Hepatocyte (in vitro differentiated cells): Measurements from ENCODE around the gene POSTN. TPM values are rescaled to one million over a fixed set of nuclear protein-coding genes. Genes with fewer than 3 reads are reported as not detected.

ENCODE experiments used
- DNase-seq: peaks from one replicate; pipeline ENCODE4 v3.0.0-alpha.2; 2016; ENCODE audit warnings: low spot score
- H2AFZ ChIP-seq: fragments of 200-600 bp; sonication (generic); 2 replicates; pipeline ENCODE4 v1.6.0; 2016; ENCODE audit warnings: antibody characterized with exemption, mild to moderate bottlenecking
- H3K27ac ChIP-seq: fragments of 200-600 bp; sonication (generic); 2 replicates; pipeline ENCODE4 v1.5.1; 2016; ENCODE audit warnings: mild to moderate bottlenecking
- H3K27me3 ChIP-seq: fragments of 200-600 bp; sonication (generic); 2 replicates; pipeline ENCODE4 v1.6.1; 2016
- H3K36me3 ChIP-seq: fragments of 200-600 bp; sonication (generic); replicated peaks from 2 replicates; pipeline ENCODE4 v1.5.1; 2016; ENCODE audit warnings: low read depth; ENCODE audit not compliant: insufficient read depth
- H3K4me1 ChIP-seq: fragments of 200-600 bp; sonication (generic); 2 replicates; pipeline ENCODE4 v1.5.1; 2016; ENCODE audit warnings: mild to moderate bottlenecking, moderate library complexity; ENCODE audit not compliant: insufficient read depth
- H3K4me2 ChIP-seq: fragments of 200-600 bp; sonication (generic); 2 replicates; pipeline ENCODE4 v1.6.0; 2016
- H3K4me3 ChIP-seq: fragments of 200-600 bp; sonication (generic); 2 replicates; pipeline ENCODE4 v1.5.1; 2016; ENCODE audit warnings: mild to moderate bottlenecking
- H3K79me2 ChIP-seq: fragments of 200-600 bp; sonication (generic); 2 replicates; pipeline ENCODE4 v1.6.0; 2017; ENCODE audit warnings: mild to moderate bottlenecking
- H3K9me2 ChIP-seq: fragments of 200-600 bp; sonication (generic); replicated peaks from 2 replicates; pipeline ENCODE4 v1.6.0; 2017; ENCODE audit warnings: mild to moderate bottlenecking; ENCODE audit not compliant: insufficient read depth
- H3K9me3 ChIP-seq: fragments of 200-600 bp; sonication (generic); 2 replicates; pipeline ENCODE4 v1.5.1; 2016; ENCODE audit warnings: low read depth, mild to moderate bottlenecking
- H4K20me1 ChIP-seq: fragments of 200-600 bp; sonication (generic); 2 replicates; pipeline ENCODE4 v1.6.0; 2016; ENCODE audit warnings: mild to moderate bottlenecking; ENCODE audit not compliant: insufficient read depth, poor library complexity, severe bottlenecking
- EZH2 ChIP-seq: fragments of 200-600 bp; sonication (generic); IDR thresholded peaks from 2 replicates; pipeline ENCODE4 v1.6.1; 2016; ENCODE audit warnings: antibody characterized with exemption, mild to moderate bottlenecking, borderline replicate concordance
- EZH2phosphoT487 ChIP-seq: fragments of 200-600 bp; sonication (generic); IDR thresholded peaks from one replicate; pipeline ENCODE4 v1.6.1; 2018; ENCODE audit warnings: antibody characterized with exemption, mild to moderate bottlenecking, low read depth, moderate library complexity; ENCODE audit not compliant: unreplicated experiment, severe bottlenecking
- WGBS: methylation state at CpG from one replicate; pipeline ENCODE4 v1.1.6; 2016; ENCODE audit warnings: low lambda C conversion rate; ENCODE audit errors: missing lambda C conversion rate; 5-methylcytosine and 5-hydroxymethylcytosine counted together
- polyA plus RNA-seq: library from polyadenylated mRNA; unstranded; fragments of >200 nt; fragmentation: Nextera tagmentation; extraction: Ambion mirVana; gene quantifications from 2 replicates; pipeline ENCODE4 v1.2.1, GENCODE V29; 2016
- total RNA-seq: library from RNA; depleted of rRNA; stranded (reverse); fragments of >200 nt; gene quantifications from 2 replicates; pipeline ENCODE4 v1.2.3, GENCODE V29; 2014
- TF ChIP-seq, protein P1 (sequence below): fragments of 200-600 bp; sonication (generic); IDR thresholded peaks from 2 replicates; pipeline ENCODE4 v1.5.1; 2016; ENCODE audit warnings: antibody characterized with exemption, mild to moderate bottlenecking; ENCODE audit not compliant: poor library complexity

The POSTN gene, protein sequence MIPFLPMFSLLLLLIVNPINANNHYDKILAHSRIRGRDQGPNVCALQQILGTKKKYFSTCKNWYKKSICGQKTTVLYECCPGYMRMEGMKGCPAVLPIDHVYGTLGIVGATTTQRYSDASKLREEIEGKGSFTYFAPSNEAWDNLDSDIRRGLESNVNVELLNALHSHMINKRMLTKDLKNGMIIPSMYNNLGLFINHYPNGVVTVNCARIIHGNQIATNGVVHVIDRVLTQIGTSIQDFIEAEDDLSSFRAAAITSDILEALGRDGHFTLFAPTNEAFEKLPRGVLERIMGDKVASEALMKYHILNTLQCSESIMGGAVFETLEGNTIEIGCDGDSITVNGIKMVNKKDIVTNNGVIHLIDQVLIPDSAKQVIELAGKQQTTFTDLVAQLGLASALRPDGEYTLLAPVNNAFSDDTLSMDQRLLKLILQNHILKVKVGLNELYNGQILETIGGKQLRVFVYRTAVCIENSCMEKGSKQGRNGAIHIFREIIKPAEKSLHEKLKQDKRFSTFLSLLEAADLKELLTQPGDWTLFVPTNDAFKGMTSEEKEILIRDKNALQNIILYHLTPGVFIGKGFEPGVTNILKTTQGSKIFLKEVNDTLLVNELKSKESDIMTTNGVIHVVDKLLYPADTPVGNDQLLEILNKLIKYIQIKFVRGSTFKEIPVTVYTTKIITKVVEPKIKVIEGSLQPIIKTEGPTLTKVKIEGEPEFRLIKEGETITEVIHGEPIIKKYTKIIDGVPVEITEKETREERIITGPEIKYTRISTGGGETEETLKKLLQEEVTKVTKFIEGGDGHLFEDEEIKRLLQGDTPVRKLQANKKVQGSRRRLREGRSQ
- 178 and 233 TPM in 2 replicates for total RNA-seq
- polyA plus RNA-seq, result 179 and 226 TPM in 2 replicates

DNA sequence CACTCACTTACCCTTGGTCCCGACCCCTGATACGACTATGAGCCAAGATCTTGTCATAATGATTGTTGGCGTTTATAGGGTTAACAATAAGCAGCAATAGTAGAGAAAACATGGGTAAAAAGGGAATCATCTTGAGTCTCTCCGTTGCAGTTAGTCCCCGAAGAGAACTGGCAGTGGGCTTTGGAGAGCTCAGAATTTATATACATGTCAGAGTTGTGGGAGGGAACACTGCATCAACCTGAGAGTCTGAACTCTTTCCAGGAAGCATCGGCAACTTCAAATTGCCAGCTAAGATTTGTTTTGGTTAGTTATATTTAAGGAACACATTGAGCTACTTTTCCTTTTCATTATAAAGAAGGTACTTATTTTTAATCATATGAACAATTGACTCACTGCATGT, at the start of gene POSTN:
Gene POSTN, minus strand, starts transcription at position 172 of the 400 bp plus-strand sequence. Its CDS starts 42 bp downstream, at position 130.
- DNase-seq, result peak; percentile 26
- Histone ChIP-seq H3K4me2 (peak within 1 kb of the TSS; percentile 56), H3K36me3 (no peaks in the 10 kb centered on the region), H3K4me3 (peak within 1 kb of the TSS; percentile 44), H2AFZ (no peak within 1 kb of the TSS), H3K79me2 (peaks cover 3% of the 10 kb centered on the region), H3K27ac (peak within 1 kb of the TSS; percentile 8), H4K20me1 (no peaks in the 10 kb centered on the region), H3K9me3 (no peaks in the 10 kb centered on the region), H3K9me2 (no peaks in the 10 kb centered on the region), H3K27me3 (no peaks in the 10 kb centered on the region), H3K4me1 (peaks cover 9% of the 10 kb centered on the region)
- 37% methylated on average over 6 of the region's 6 CpGs for WGBS
- no peak for TF ChIP-seq EZH2

DNA sequence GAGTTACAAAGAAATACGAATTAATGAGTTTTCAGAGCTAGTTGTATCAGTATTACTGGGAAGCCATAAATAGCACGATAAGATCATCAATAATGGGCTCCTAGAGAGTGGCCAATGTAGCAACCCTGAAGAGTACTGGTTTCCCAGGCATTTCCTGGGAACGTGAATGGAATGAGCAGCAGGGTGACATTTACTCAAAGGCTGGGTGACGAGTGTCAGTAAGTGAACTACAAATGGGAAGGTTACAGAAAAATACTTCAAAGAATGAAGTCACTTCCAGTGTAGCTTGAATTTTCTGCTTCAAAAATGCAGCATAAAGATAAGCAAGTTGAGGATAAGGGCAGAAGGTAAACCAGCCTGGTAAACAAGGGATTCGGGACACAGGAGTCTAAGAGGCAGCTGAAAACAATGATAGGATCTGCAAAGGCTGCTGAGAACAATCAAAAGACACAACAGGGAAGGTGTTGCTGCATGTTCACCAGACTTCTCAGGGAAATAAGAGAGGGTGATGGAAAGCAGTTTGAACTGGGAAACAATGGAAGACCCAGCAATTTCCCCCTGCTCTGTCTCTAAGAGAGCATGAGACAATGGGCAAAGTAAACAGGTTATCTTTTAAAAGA, 48.6 kb upstream of the POSTN start:
- TF ChIP-seq EZH2, result no peak
- peaks cover 4% of the 10 kb centered on the region for H3K4me1 ChIP-seq
- peak overlapping the region; percentile 41 for H3K4me2 ChIP-seq
- H3K4me3 ChIP-seq, result no peak overlapping the region
- WGBS, result 27% methylated on average over 5 of the region's 5 CpGs
- no peaks in the 10 kb centered on the region for H3K36me3 ChIP-seq
- H4K20me1 ChIP-seq, result no peaks in the 10 kb centered on the region
- peak overlapping the region; percentile 64 for H2AFZ ChIP-seq
- no peaks in the 10 kb centered on the region for H3K79me2 ChIP-seq
- no peaks in the 10 kb centered on the region for H3K27me3 ChIP-seq
- H3K9me3 ChIP-seq, result no peaks in the 10 kb centered on the region
- no peaks in the 10 kb centered on the region for H3K9me2 ChIP-seq
- no peak for DNase-seq
- no peak overlapping the region for H3K27ac ChIP-seq

DNA sequence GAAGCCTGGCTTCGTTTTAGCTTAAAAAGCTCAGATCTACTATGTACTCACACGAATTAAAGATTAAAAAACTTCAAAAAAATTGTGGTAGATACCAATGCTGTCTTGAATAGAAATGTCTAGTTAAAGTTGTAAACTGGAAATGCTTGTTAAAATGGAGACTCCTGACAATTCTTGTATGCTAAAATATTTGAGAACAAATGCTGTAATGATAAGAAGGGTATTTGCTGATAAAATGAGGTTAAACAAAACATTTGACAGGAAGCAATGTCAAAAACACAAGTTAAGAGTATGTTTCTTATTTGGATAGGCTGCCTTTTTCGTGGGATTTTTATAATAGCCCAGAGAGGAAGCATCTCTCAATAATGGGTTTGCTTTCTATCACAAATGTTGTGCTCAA, 48.0 kb upstream of the POSTN start:
- Histone ChIP-seq H3K27me3 (no peaks in the 10 kb centered on the region), H3K9me2 (no peaks in the 10 kb centered on the region), H3K4me1 (peaks cover 4% of the 10 kb centered on the region), H3K4me3 (no peak overlapping the region), H3K4me2 (no peak overlapping the region), H2AFZ (no peak overlapping the region), H3K36me3 (no peaks in the 10 kb centered on the region), H4K20me1 (no peaks in the 10 kb centered on the region), H3K9me3 (no peaks in the 10 kb centered on the region), H3K27ac (no peak overlapping the region), H3K79me2 (no peaks in the 10 kb centered on the region)
- TF ChIP-seq, protein P1, sequence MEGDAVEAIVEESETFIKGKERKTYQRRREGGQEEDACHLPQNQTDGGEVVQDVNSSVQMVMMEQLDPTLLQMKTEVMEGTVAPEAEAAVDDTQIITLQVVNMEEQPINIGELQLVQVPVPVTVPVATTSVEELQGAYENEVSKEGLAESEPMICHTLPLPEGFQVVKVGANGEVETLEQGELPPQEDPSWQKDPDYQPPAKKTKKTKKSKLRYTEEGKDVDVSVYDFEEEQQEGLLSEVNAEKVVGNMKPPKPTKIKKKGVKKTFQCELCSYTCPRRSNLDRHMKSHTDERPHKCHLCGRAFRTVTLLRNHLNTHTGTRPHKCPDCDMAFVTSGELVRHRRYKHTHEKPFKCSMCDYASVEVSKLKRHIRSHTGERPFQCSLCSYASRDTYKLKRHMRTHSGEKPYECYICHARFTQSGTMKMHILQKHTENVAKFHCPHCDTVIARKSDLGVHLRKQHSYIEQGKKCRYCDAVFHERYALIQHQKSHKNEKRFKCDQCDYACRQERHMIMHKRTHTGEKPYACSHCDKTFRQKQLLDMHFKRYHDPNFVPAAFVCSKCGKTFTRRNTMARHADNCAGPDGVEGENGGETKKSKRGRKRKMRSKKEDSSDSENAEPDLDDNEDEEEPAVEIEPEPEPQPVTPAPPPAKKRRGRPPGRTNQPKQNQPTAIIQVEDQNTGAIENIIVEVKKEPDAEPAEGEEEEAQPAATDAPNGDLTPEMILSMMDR, result no peak
- TF ChIP-seq EZH2 (no peak), EZH2phosphoT487 (no peak)
- 44% methylated on average over 3 of the region's 3 CpGs for WGBS
- no peak for DNase-seq

DNA sequence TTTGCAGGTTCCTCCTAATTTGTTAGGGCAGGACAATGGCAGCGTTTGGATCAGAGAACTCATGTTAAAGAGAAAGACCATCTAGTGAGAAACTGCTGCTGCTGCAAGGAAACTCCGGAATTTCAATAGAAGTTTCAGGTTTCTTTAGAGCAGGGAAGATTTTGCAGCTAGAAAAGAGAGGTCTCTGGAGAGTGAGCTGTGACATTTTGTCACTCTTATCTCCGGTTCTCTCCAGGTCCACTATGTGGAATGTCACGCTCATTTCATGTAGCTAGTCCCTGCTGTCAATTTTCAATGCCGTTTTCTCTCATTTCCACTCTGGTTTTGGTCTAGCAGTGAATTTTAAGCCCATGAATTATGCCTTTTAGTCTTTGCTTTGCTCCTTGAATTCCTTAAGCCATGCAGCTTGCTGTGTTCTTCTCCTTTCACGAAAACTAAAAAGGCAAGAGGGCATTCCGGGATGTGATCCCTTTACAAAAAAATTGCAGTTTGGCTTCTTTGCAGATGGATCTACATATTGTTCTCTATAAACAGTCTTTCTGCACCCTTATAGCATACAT, 46.7 kb upstream of the POSTN start:
- no peak overlapping the region for H2AFZ ChIP-seq
- no peak overlapping the region for H3K4me3 ChIP-seq
- WGBS, result 33% methylated on average over 7 of the region's 7 CpGs
- no peaks in the 10 kb centered on the region for H3K27me3 ChIP-seq
- no peaks in the 10 kb centered on the region for H3K9me3 ChIP-seq
- H3K4me1 ChIP-seq, result peaks cover 4% of the 10 kb centered on the region
- no peaks in the 10 kb centered on the region for H4K20me1 ChIP-seq
- H3K27ac ChIP-seq, result no peak overlapping the region
- TF ChIP-seq, protein P1, result no peak
- TF ChIP-seq EZH2phosphoT487 (no peak), EZH2 (no peak)
- no peaks in the 10 kb centered on the region for H3K36me3 ChIP-seq
- no peak overlapping the region for H3K4me2 ChIP-seq
- H3K9me2 ChIP-seq, result no peaks in the 10 kb centered on the region
- DNase-seq, result no peak
- no peaks in the 10 kb centered on the region for H3K79me2 ChIP-seq
